Mesenchymal stem cell (in vitro differentiated cells and primary cell): ENCODE measurements around the gene KCND3.

ENCODE experiments used
- DNase-seq: peaks from one replicate; pipeline ENCODE4 v3.0.0-alpha.2; 2013
- H2AFZ ChIP-seq: one replicate; pipeline ENCODE4 v1.6.1; 2013; ENCODE audit warnings: low read depth, mild to moderate bottlenecking, control low read depth, inconsistent platforms, low read length, moderate library complexity
- H2AK5ac ChIP-seq: 2 replicates; pipeline ENCODE4 v1.6.1; 2013; ENCODE audit warnings: low read length, moderate library complexity, mild to moderate bottlenecking, inconsistent platforms; ENCODE audit not compliant: severe bottlenecking
- H2BK120ac ChIP-seq: one replicate; pipeline ENCODE4 v1.6.1; 2013; ENCODE audit warnings: low read depth, mild to moderate bottlenecking, inconsistent platforms, low read length, moderate library complexity
- H2BK12ac ChIP-seq, 2 experiments: one replicate each; pipeline ENCODE4 v1.6.1; 2013; ENCODE audit warnings: inconsistent platforms in 2 of 2, low read length in 2 of 2, mild to moderate bottlenecking in 2 of 2, moderate library complexity in 2 of 2, control low read depth in 1 of 2
- H2BK15ac ChIP-seq: one replicate; pipeline ENCODE4 v1.6.1; 2013; ENCODE audit warnings: mild to moderate bottlenecking, low read depth, inconsistent platforms; ENCODE audit not compliant: poor library complexity, severe bottlenecking
- H2BK5ac ChIP-seq: 2 replicates; pipeline ENCODE4 v1.6.1; 2013; ENCODE audit warnings: low read depth, mild to moderate bottlenecking, low read length, control low read depth, inconsistent platforms; ENCODE audit not compliant: poor library complexity, severe bottlenecking
- H3K14ac ChIP-seq, 2 experiments: one replicate each; pipeline ENCODE4 v1.6.1; 2013; ENCODE audit warnings: inconsistent platforms in 2 of 2, low read length in 2 of 2, control low read depth in 1 of 2, mild to moderate bottlenecking in 1 of 2, moderate library complexity in 1 of 2
- H3K18ac ChIP-seq, 2 experiments: one replicate each; pipeline ENCODE4 v1.6.1; 2013; ENCODE audit warnings: inconsistent platforms in 2 of 2, low read length in 2 of 2, control low read depth in 1 of 2, low read depth in 1 of 2, mild to moderate bottlenecking in 1 of 2
- H3K23ac ChIP-seq, 2 experiments: one replicate each; pipeline ENCODE4 v1.6.1; 2013; ENCODE audit warnings: inconsistent platforms in 2 of 2, low read length in 2 of 2, mild to moderate bottlenecking in 2 of 2, moderate library complexity in 2 of 2, control low read depth in 1 of 2
- H3K27ac ChIP-seq: 2 replicates; pipeline ENCODE4 v1.5.1; 2013; ENCODE audit warnings: mild to moderate bottlenecking, moderate library complexity, low read length, control low read depth, inconsistent platforms; ENCODE audit not compliant: poor library complexity, severe bottlenecking
- H3K27me3 ChIP-seq, 2 experiments: 2 replicates each; pipeline versions ENCODE4 v1.6.1 to v1.7.0; 2013; ENCODE audit warnings: low read length in 2 of 2, mild to moderate bottlenecking in 2 of 2, moderate library complexity in 2 of 2, control low read depth in 1 of 2, inconsistent platforms in 1 of 2; ENCODE audit not compliant: control insufficient read depth in 1 of 2, insufficient read depth in 1 of 2
- H3K36me3 ChIP-seq, 2 experiments: 2 replicates each; pipeline versions ENCODE4 v1.6.1 to v1.7.0; 2013; ENCODE audit warnings: low read length in 2 of 2, control low read depth in 1 of 2, inconsistent platforms in 1 of 2, low read depth in 1 of 2, mild to moderate bottlenecking in 1 of 2; ENCODE audit not compliant: insufficient read depth in 2 of 2, control insufficient read depth in 1 of 2
- H3K4ac ChIP-seq, 2 experiments: one replicate each; pipeline ENCODE4 v1.6.1; 2013; ENCODE audit warnings: inconsistent platforms in 2 of 2, low read length in 2 of 2, mild to moderate bottlenecking in 2 of 2, moderate library complexity in 2 of 2, control low read depth in 1 of 2, low read depth in 1 of 2
- H3K4me1 ChIP-seq: 2 replicates; pipeline ENCODE4 v1.6.1; 2013; ENCODE audit warnings: low read depth, low read length, control low read depth; ENCODE audit not compliant: control insufficient read depth, insufficient read depth
- H3K4me2 ChIP-seq: 2 replicates; pipeline ENCODE4 v1.6.1; 2013; ENCODE audit warnings: low read length, mild to moderate bottlenecking, inconsistent platforms; ENCODE audit not compliant: poor library complexity, severe bottlenecking
- H3K4me3 ChIP-seq, 2 experiments: 2 replicates each; pipeline versions ENCODE4 v1.5.1 to v1.7.0; 2013; ENCODE audit warnings: low read length in 2 of 2, mild to moderate bottlenecking in 2 of 2, control low read depth in 1 of 2, low read depth in 1 of 2; ENCODE audit not compliant: insufficient read depth in 1 of 2
- H3K79me1 ChIP-seq: replicated peaks from 2 replicates; pipeline ENCODE4 v1.6.1; 2013; ENCODE audit warnings: mild to moderate bottlenecking, control low read depth, low read length, inconsistent platforms; ENCODE audit not compliant: poor library complexity, severe bottlenecking
- H3K9ac ChIP-seq: 2 replicates; pipeline ENCODE4 v1.7.0; 2013; ENCODE audit warnings: mild to moderate bottlenecking, low read length, moderate library complexity
- H3K9me3 ChIP-seq: 2 replicates; pipeline ENCODE4 v1.7.0; 2013; ENCODE audit warnings: mild to moderate bottlenecking, low read length; ENCODE audit not compliant: control insufficient read depth
- H4K8ac ChIP-seq: one replicate; pipeline ENCODE4 v1.6.1; 2013; ENCODE audit warnings: inconsistent platforms, mild to moderate bottlenecking, low read length, moderate library complexity
- H4K91ac ChIP-seq: one replicate; pipeline ENCODE4 v1.6.1; 2013; ENCODE audit warnings: mild to moderate bottlenecking, low read length, inconsistent platforms
- WGBS: methylation state at CpG from one replicate; pipeline ENCODE4 v1.1.7; 2013; ENCODE audit warnings: mixed read lengths; 5-methylcytosine and 5-hydroxymethylcytosine counted together

The KCND3 gene

GRCh38 chr1:111831153-111831552 is 158.3 kb downstream of the KCND3 start:
- H2BK5ac ChIP-seq: no peak overlapping the region
- H3K27ac ChIP-seq: no peak overlapping the region
- H3K9me3 ChIP-seq: no peaks in the 10 kb centered on the region
- no peak overlapping the region for H2BK15ac ChIP-seq
- H3K4me3 ChIP-seq: no peak overlapping the region
- H2BK120ac ChIP-seq: no peak overlapping the region
- no peak overlapping the region for H2AFZ ChIP-seq
- no peak overlapping the region for H3K18ac ChIP-seq
- no peak overlapping the region for H4K8ac ChIP-seq
- 0% methylated on average over 1 of the region's 1 CpG for WGBS
- H3K4me2 ChIP-seq: no peak overlapping the region
- no peak overlapping the region for H2BK12ac ChIP-seq
- H3K4me1 ChIP-seq: no peaks in the 10 kb centered on the region
- peaks cover 0 to 19% of the 10 kb centered on the region in 2 experiments for H3K27me3 ChIP-seq
- no peak overlapping the region for H3K4ac ChIP-seq
- no peak overlapping the region for H2AK5ac ChIP-seq
- no peaks in the 10 kb centered on the region for H3K79me1 ChIP-seq
- H3K9ac ChIP-seq: no peak overlapping the region
- H3K23ac ChIP-seq: no peak overlapping the region
- H4K91ac ChIP-seq: no peak overlapping the region
- no peak for DNase-seq
- no peak overlapping the region for H3K14ac ChIP-seq
- no peaks in the 10 kb centered on the region for H3K36me3 ChIP-seq

DNA sequence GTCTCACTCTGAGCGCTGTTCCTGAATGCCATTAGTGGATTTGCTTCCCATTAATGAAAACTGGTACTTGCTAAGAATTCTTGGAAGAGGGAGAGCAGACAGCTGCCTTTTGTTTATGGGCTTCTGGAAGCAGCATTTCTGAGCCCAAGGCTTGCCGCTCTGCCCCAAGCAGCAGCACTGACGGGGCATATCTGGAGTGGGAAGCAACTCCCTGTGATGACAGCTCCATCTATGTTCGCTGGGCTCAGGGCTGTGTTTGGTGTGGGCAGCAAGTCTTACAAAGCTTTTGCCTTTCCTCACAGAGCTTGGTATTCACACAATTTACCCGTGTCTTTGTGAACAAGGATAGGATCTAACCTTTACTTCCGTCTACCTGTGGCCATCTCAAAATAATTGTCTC is 161.5 kb downstream of the KCND3 start:
- no peaks in the 10 kb centered on the region for H3K36me3 ChIP-seq
- peaks cover 0 to 21% of the 10 kb centered on the region in 2 experiments for H3K27me3 ChIP-seq

GRCh38 chr1:111826278-111826677 is 163.2 kb downstream of the KCND3 start:
- Histone ChIP-seq H2AK5ac (no peak overlapping the region), H4K91ac (no peak overlapping the region), H3K79me1 (no peaks in the 10 kb centered on the region), H3K36me3 (no peaks in the 10 kb centered on the region), H2BK12ac (no peak overlapping the region), H2AFZ (no peak overlapping the region), H2BK15ac (no peak overlapping the region), H3K27ac (no peak overlapping the region), H3K9me3 (peaks cover 5% of the 10 kb centered on the region), H3K4me1 (no peaks in the 10 kb centered on the region), H3K4me3 (no peak overlapping the region), H3K23ac (no peak overlapping the region), H2BK120ac (no peak overlapping the region), H3K14ac (no peak overlapping the region), H3K4ac (no peak overlapping the region), H3K27me3 (peaks cover 0 to 17% of the 10 kb centered on the region in 2 experiments), H4K8ac (no peak overlapping the region), H3K4me2 (no peak overlapping the region), H3K18ac (no peak overlapping the region), H3K9ac (no peak overlapping the region), H2BK5ac (no peak overlapping the region)
- 79% methylated on average over 4 of the region's 4 CpGs for WGBS
- no peak for DNase-seq

More for the DNA sequence above, 161.5 kb downstream of the KCND3 start:
- H3K79me1 ChIP-seq: no peaks in the 10 kb centered on the region
- H3K9ac ChIP-seq: no peak overlapping the region
- H2AFZ ChIP-seq: no peak overlapping the region
- no peak overlapping the region for H2AK5ac ChIP-seq
- no peak overlapping the region for H2BK15ac ChIP-seq
- H3K18ac ChIP-seq: no peak overlapping the region
- no peak overlapping the region for H3K27ac ChIP-seq
- H3K4me3 ChIP-seq: no peak overlapping the region
- H2BK12ac ChIP-seq: no peak overlapping the region
- WGBS: 75% methylated on average over 5 of the region's 6 CpGs
- H2BK120ac ChIP-seq: no peak overlapping the region
- H4K8ac ChIP-seq: no peak overlapping the region
- DNase-seq: no peak
- no peak overlapping the region for H2BK5ac ChIP-seq
- no peak overlapping the region for H3K23ac ChIP-seq
- H3K14ac ChIP-seq: no peak overlapping the region
- H3K9me3 ChIP-seq: peaks cover 5% of the 10 kb centered on the region
- H4K91ac ChIP-seq: no peak overlapping the region
- no peak overlapping the region for H3K4me2 ChIP-seq
- no peak overlapping the region for H3K4ac ChIP-seq
- H3K4me1 ChIP-seq: no peaks in the 10 kb centered on the region

GRCh38 chr1:111825217-111825616 is 164.3 kb downstream of the KCND3 start:
- no peak for DNase-seq
- Histone ChIP-seq H3K4me1 (no peaks in the 10 kb centered on the region), H3K18ac (no peak overlapping the region), H3K27ac (no peak overlapping the region), H3K79me1 (no peaks in the 10 kb centered on the region), H3K27me3 (peaks cover 0 to 16% of the 10 kb centered on the region in 2 experiments), H2BK15ac (no peak overlapping the region), H3K36me3 (no peaks in the 10 kb centered on the region), H4K91ac (no peak overlapping the region), H2BK120ac (no peak overlapping the region), H4K8ac (no peak overlapping the region), H2AK5ac (no peak overlapping the region), H3K4ac (no peak overlapping the region), H2AFZ (no peak overlapping the region), H3K4me3 (no peak overlapping the region), H3K9ac (no peak overlapping the region), H3K23ac (no peak overlapping the region), H3K4me2 (no peak overlapping the region), H3K9me3 (peaks cover 5% of the 10 kb centered on the region), H2BK5ac (no peak overlapping the region), H2BK12ac (no peak overlapping the region), H3K14ac (no peak overlapping the region)
- 81% methylated on average over 3 of the region's 3 CpGs for WGBS
